Peyer's patch (tissue), 4 donors: Measurements from ENCODE around the gene MBD2. TPM values are rescaled to one million over a fixed set of nuclear protein-coding genes. Genes with fewer than 3 reads are reported as not detected.

ENCODE experiments used
- DNase-seq, 3 donors: peaks; one replicate each; pipeline ENCODE4 v3.0.0-alpha.2; 2017 to 2019
- H3K27ac ChIP-seq, 4 donors: fragments of 200-600 bp; sonication (generic); one replicate each; pipeline ENCODE4 v1.5.1; 2016 to 2019
- H3K27me3 ChIP-seq, 2 donors: fragments of 200-600 bp; sonication (generic); one replicate each; pipeline ENCODE4 v1.5.1; 2019
- H3K36me3 ChIP-seq, 3 donors: fragments of 200-600 bp; sonication (generic); one replicate each; pipeline ENCODE4 v1.5.1; 2016 to 2019
- H3K4me1 ChIP-seq, 4 donors: fragments of 200-600 bp; sonication (generic); one replicate each; pipeline ENCODE4 v1.5.1; 2016 to 2019
- H3K4me3 ChIP-seq, 4 donors: fragments of 200-600 bp; sonication (generic); 1 replicate in 3 of 4; 2 replicates in 1 of 4; pipeline ENCODE4 v1.5.1; 2016 to 2019; ENCODE audit warnings: mild to moderate bottlenecking in 1 of 4
- H3K9me3 ChIP-seq, 4 donors: fragments of 200-600 bp; sonication (generic); one replicate each; pipeline ENCODE4 v1.5.1; 2016 to 2019; ENCODE audit warnings: mild to moderate bottlenecking in 1 of 4
- CTCF ChIP-seq, 6 experiments: fragments of 450-650 bp in 4 of 6; fragments of 200-600 bp in 2 of 6; sonication (generic) in 1 of 6; IDR thresholded peaks; one replicate each; pipeline ENCODE4 v1.5.1; 2017 to 2019; ENCODE audit warnings: antibody characterized with exemption in 6 of 6, mild to moderate bottlenecking in 3 of 6, moderate library complexity in 1 of 6
- POLR2A ChIP-seq, 2 donors: fragments of 450-650 bp; IDR thresholded peaks; one replicate each; pipeline ENCODE4 v1.5.1; 2017; ENCODE audit warnings: antibody characterized with exemption in 2 of 2, mild to moderate bottlenecking in 2 of 2, moderate library complexity in 2 of 2
- small RNA-seq, 2 donors: library from RNA; depleted of rRNA; stranded (forward); fragments of <200 nt; gene quantifications; one replicate each; pipeline ENCODE3, GENCODE V24; 2016
- total RNA-seq, 4 donors: library from RNA; depleted of rRNA; stranded (reverse); fragments of >200 nt; gene quantifications; one replicate each; pipeline ENCODE4 v1.1.0, GENCODE V29; 2016

MBD2 gene
- total RNA-seq, 4 donors from 2014 or later: 27.5 to 44.6 (median 34.0) TPM

GRCh38 chr18:54102123-54102522 is 122.3 kb downstream of the MBD2 start:
- Histone ChIP-seq H3K4me1 (no peaks in the 10 kb centered on the region), H3K4me3 (no peak overlapping the region), H3K36me3 (no peaks in the 10 kb centered on the region), H3K9me3 (no peaks in the 10 kb centered on the region), H3K27me3 (no peaks in the 10 kb centered on the region), H3K27ac (no peak overlapping the region)
- no peak for DNase-seq
- no peak for TF ChIP-seq POLR2A (IDR thresholded peaks at IDR 0.05)
- no peak for TF ChIP-seq CTCF (IDR thresholded peaks at IDR 0.05)

Small RNA genes within 50 kb of the gene (small RNA-seq; reads per million reads assigned to genes)
- gene SNORA37: 17.3 to 20.5 reads per million in 2 donors

Other genes starting within 250 kb of the MBD2 start
- 10 to 100 TPM; 12.3 to 35.5 (median 25.0) TPM for gene POLI, start 44.8 kb upstream of the MBD2 start, total RNA-seq
- not detected for gene STARD6, start 133.2 kb upstream of the MBD2 start, total RNA-seq
- 1 to 10 TPM in 3 of 4 donors, under 1 TPM in 1; 0.57 to 2.5 (median 1.4) TPM for gene C18orf54, start 133.2 kb upstream of the MBD2 start, total RNA-seq